IMR-90 (cell line): ENCODE results near the gene SMARCD1. TPM values are rescaled to one million over a fixed set of nuclear protein-coding genes. Genes with fewer than 3 reads are reported as not detected.

Experiments used
- ATAC-seq: fragments of 200-7000 bp; cut with Tn5 transposase; 2 replicates; pipeline ENCODE4 v1.9.1; 2020; ENCODE audit warnings: low read depth, mild to moderate bottlenecking, moderate library complexity
- BruUV-seq: library from RNA; stranded (reverse); fragments of 400-500 nt; replicated peaks from 2 replicates; lab custom pipeline; 2021; lab: Mats Ljungman, UMichigan
- CTCF ChIA-PET: fragments of 300-600 bp; formaldehyde crosslinking; extraction: SDS; loops from one replicate; lab custom pipeline; 2021; ENCODE audit warnings: antibody characterized with exemption; lab: Yijun Ruan, JAX
- POLR2A ChIA-PET: fragments of 300-600 bp; sonication (Branson Sonifier 250); formaldehyde crosslinking; loops from one replicate; lab custom pipeline; 2022; ENCODE audit warnings: antibody characterized with exemption; ENCODE audit not compliant: unreplicated experiment; lab: Charles Lee
- DNase-seq: peaks from one replicate; pipeline ENCODE4 v3.0.0; 2013
- H2AFZ ChIP-seq: replicated peaks from 2 replicates; pipeline ENCODE3; 2013; ENCODE audit warnings: low read length, mild to moderate bottlenecking; ENCODE audit not compliant: poor library complexity
- H2AK5ac ChIP-seq: 2 replicates; pipeline ENCODE4 v1.6.1; 2013; ENCODE audit warnings: low read depth, low read length, inconsistent platforms
- H2AK9ac ChIP-seq: replicated peaks from 2 replicates; pipeline ENCODE3; 2013; ENCODE audit warnings: mild to moderate bottlenecking, low read depth, low read length, moderate library complexity; ENCODE audit not compliant: poor library complexity
- H2BK120ac ChIP-seq: 2 replicates; pipeline ENCODE4 v1.6.1; 2013; ENCODE audit warnings: low read depth, low read length, inconsistent platforms
- H2BK15ac ChIP-seq: 3 replicates; pipeline ENCODE4 v1.6.1; 2013; ENCODE audit warnings: low read depth, low read length, inconsistent platforms
- H2BK20ac ChIP-seq: 2 replicates; pipeline ENCODE4 v1.6.1; 2013; ENCODE audit warnings: low read depth, mild to moderate bottlenecking, inconsistent platforms, low read length, moderate library complexity
- H2BK5ac ChIP-seq: 2 replicates; pipeline ENCODE4 v1.6.1; 2013; ENCODE audit warnings: mild to moderate bottlenecking, low read depth, low read length, inconsistent platforms; ENCODE audit not compliant: poor library complexity, severe bottlenecking
- H3K14ac ChIP-seq: replicated peaks from 2 replicates; pipeline ENCODE4 v1.6.1; 2013; ENCODE audit warnings: low read depth, low read length, inconsistent platforms
- H3K18ac ChIP-seq: 2 replicates; pipeline ENCODE4 v1.6.1; 2013; ENCODE audit warnings: low read depth, low read length, control low read depth
- H3K23ac ChIP-seq: 2 replicates; pipeline ENCODE4 v1.6.1; 2013; ENCODE audit warnings: low read depth, low read length, inconsistent platforms
- H3K27ac ChIP-seq: 2 replicates; pipeline ENCODE4 v1.5.1; 2013; ENCODE audit warnings: mild to moderate bottlenecking, control low read depth, low read length; ENCODE audit not compliant: insufficient read depth
- H3K27me3 ChIP-seq: 2 replicates; pipeline ENCODE4 v1.6.1; 2013; ENCODE audit warnings: low read length; ENCODE audit not compliant: control insufficient read depth, insufficient read depth
- H3K36me3 ChIP-seq: 2 replicates; pipeline ENCODE4 v1.6.1; 2013; ENCODE audit warnings: low read length, mixed read lengths; ENCODE audit not compliant: control insufficient read depth, insufficient read depth
- H3K4ac ChIP-seq: 2 replicates; pipeline ENCODE4 v1.6.1; 2013; ENCODE audit warnings: low read depth, low read length, inconsistent platforms
- H3K4me1 ChIP-seq: 2 replicates; pipeline ENCODE4 v1.6.1; 2013; ENCODE audit warnings: low read length, mixed read lengths; ENCODE audit not compliant: control insufficient read depth, insufficient read depth
- H3K4me2 ChIP-seq: 2 replicates; pipeline ENCODE4 v1.6.1; 2013; ENCODE audit warnings: low read depth, mild to moderate bottlenecking, control low read depth, low read length, moderate library complexity
- H3K4me3 ChIP-seq: 2 replicates; pipeline ENCODE4 v1.5.1; 2013; ENCODE audit warnings: low read depth, mild to moderate bottlenecking, control low read depth, low read length, moderate library complexity; ENCODE audit not compliant: insufficient read depth
- H3K56ac ChIP-seq: 2 replicates; pipeline ENCODE4 v1.6.1; 2013; ENCODE audit warnings: low read length, inconsistent platforms; ENCODE audit not compliant: insufficient read depth; ENCODE audit errors: extremely low read depth
- H3K79me1 ChIP-seq, 2 experiments: 2 replicates each; pipeline ENCODE4 v1.6.1; 2013; ENCODE audit warnings: low read length in 2 of 2, inconsistent platforms in 1 of 2, low read depth in 1 of 2
- H3K9ac ChIP-seq: 2 replicates; pipeline ENCODE4 v1.6.1; 2013; ENCODE audit warnings: low read depth, low read length, control low read depth
- H3K9me1 ChIP-seq: 2 replicates; pipeline ENCODE4 v1.6.1; 2013; ENCODE audit warnings: low read length, inconsistent platforms; ENCODE audit not compliant: insufficient read depth
- H3K9me3 ChIP-seq: 2 replicates; pipeline ENCODE4 v1.6.1; 2013; ENCODE audit warnings: low read length; ENCODE audit not compliant: control insufficient read depth, insufficient read depth
- H4K20me1 ChIP-seq: 2 replicates; pipeline ENCODE4 v1.6.1; 2013; ENCODE audit warnings: low read length, inconsistent platforms; ENCODE audit not compliant: insufficient read depth
- H4K5ac ChIP-seq: 2 replicates; pipeline ENCODE4 v1.6.1; 2013; ENCODE audit warnings: mild to moderate bottlenecking, low read depth, low read length, control low read depth
- H4K8ac ChIP-seq, 2 experiments: 2 replicates each; pipeline ENCODE4 v1.6.1; 2013; ENCODE audit warnings: low read depth in 2 of 2, low read length in 2 of 2, control low read depth in 1 of 2, inconsistent platforms in 1 of 2
- H4K91ac ChIP-seq: 2 replicates; pipeline ENCODE4 v1.6.1; 2013; ENCODE audit warnings: low read depth, low read length, inconsistent platforms; ENCODE audit not compliant: insufficient read depth
- MXI1 ChIP-seq: IDR thresholded peaks from 2 replicates; pipeline ENCODE4 v1.6.1; 2012; ENCODE audit warnings: low read depth, mild to moderate bottlenecking, low read length, moderate library complexity, borderline replicate concordance
- RAD21 ChIP-seq: IDR thresholded peaks from 2 replicates; pipeline ENCODE4 v1.6.1; 2012; ENCODE audit warnings: low read length, improper control_type of control experiment
- SMC3 ChIP-seq: fragments of 150-350 bp; IDR thresholded peaks from 2 replicates; pipeline ENCODE4 v1.6.1; 2016; ENCODE audit warnings: low read depth, mild to moderate bottlenecking, antibody characterized with exemption, low read length, moderate library complexity
- WGBS, 2 experiments: methylation state at CpG; one replicate each; pipeline versions ENCODE4 v1.1.5 to v1.1.7; 2013; ENCODE audit warnings: missing lambda C conversion rate in 2 of 2; ENCODE audit not compliant: insufficient read length in 1 of 2; ENCODE audit errors: extremely low coverage in 2 of 2; 5-methylcytosine and 5-hydroxymethylcytosine counted together
- dilution Hi-C: fragments of 300-500 bp; cut with HindIII; formaldehyde crosslinking; loops from one replicate; pipeline ENCODE4 v1.14.3; 2018; ENCODE audit warnings: low sequenced_read_pairs; ENCODE audit not compliant: unreplicated experiment
- in situ Hi-C: fragments of 300-500 bp; cut with MboI; formaldehyde crosslinking; loops from 3 replicates; pipeline ENCODE4 v1.14.3; 2019; ENCODE audit warnings: low sequenced_read_pairs, inconsistent platforms, mixed read lengths
- intact Hi-C: fragments of 100-400 bp; cut with micrococcal nuclease; formaldehyde crosslinking; loops from 2 replicates; pipeline ENCODE4 v1.10.0; 2022
- polyA plus RNA-seq, 3 experiments: library from polyadenylated mRNA; depleted of rRNA; stranded (reverse); fragments of >200 nt; gene quantifications; 2 replicates each; pipeline ENCODE4 v1.2.3, GENCODE V29; 2012; ENCODE audit warnings: low replicate concordance in 1 of 3
- total RNA-seq: library from RNA; depleted of rRNA; stranded (reverse); fragments of >200 nt; gene quantifications from 2 replicates; pipeline ENCODE4 v1.2.3, GENCODE V29; 2012
- TF ChIP-seq, protein P1 (sequence below): conservative IDR thresholded peaks from 2 replicates; pipeline ENCODE4 v1.5.1; 2012; ENCODE audit warnings: mild to moderate bottlenecking, low read depth, low read length, improper control_type of control experiment

The SMARCD1 gene
- total and polyA plus RNA-seq, 2 of the 4 experiments (the other 2 are of a cell fraction) = 28.1 to 47.9 TPM

GRCh38 chr12:50132505-50133135 is 47.5 kb downstream of the SMARCD1 start:
- no peak overlapping the region for H2AK9ac ChIP-seq
- H3K4me1 ChIP-seq = peaks cover 3% of the 10 kb centered on the region
- peak; percentile 62 for ATAC-seq
- no peaks in the 10 kb centered on the region for H3K9me1 ChIP-seq
- intact Hi-C loops (loop anchor here (1.0 kb wide), 2 partner anchors 43 to 182 kb away; no protein-coding TSS in a partner anchor), dilution Hi-C loops (no loop called here), in situ Hi-C loops (no loop called here)
- peak overlapping the region; percentile 3; the same call in 1 of the 2 replicates for H3K27ac ChIP-seq
- H2BK5ac ChIP-seq = peak overlapping the region; percentile 9
- no peak overlapping the region for H3K4me3 ChIP-seq
- H3K23ac ChIP-seq = no peak overlapping the region
- no peak overlapping the region for H3K4ac ChIP-seq
- H2BK20ac ChIP-seq = no peak overlapping the region
- peaks cover 17 to 40% of the 10 kb centered on the region in 2 experiments for H3K79me1 ChIP-seq
- peaks cover 47% of the 10 kb centered on the region for H3K36me3 ChIP-seq
- H4K20me1 ChIP-seq = peaks cover 1% of the 10 kb centered on the region; the same call in 1 of the 2 replicates
- H3K18ac ChIP-seq = no peak overlapping the region
- H3K9ac ChIP-seq = no peak overlapping the region
- WGBS, 2 experiments = no CpG with 5 or more reads among the region's 2 CpGs
- no peak overlapping the region for H2BK120ac ChIP-seq
- H4K5ac ChIP-seq = no peak overlapping the region
- no peak overlapping the region for H3K56ac ChIP-seq
- H2AFZ ChIP-seq = no peak overlapping the region
- no peak overlapping the region for H3K14ac ChIP-seq
- H2BK15ac ChIP-seq = no peak overlapping the region
- no peak overlapping the region for H4K91ac ChIP-seq
- H2AK5ac ChIP-seq = no peak overlapping the region
- TF ChIP-seq SMC3 (peak; percentile 69), RAD21 (peak; percentile 55), MXI1 (no peak)
- TF ChIP-seq, protein P1, sequence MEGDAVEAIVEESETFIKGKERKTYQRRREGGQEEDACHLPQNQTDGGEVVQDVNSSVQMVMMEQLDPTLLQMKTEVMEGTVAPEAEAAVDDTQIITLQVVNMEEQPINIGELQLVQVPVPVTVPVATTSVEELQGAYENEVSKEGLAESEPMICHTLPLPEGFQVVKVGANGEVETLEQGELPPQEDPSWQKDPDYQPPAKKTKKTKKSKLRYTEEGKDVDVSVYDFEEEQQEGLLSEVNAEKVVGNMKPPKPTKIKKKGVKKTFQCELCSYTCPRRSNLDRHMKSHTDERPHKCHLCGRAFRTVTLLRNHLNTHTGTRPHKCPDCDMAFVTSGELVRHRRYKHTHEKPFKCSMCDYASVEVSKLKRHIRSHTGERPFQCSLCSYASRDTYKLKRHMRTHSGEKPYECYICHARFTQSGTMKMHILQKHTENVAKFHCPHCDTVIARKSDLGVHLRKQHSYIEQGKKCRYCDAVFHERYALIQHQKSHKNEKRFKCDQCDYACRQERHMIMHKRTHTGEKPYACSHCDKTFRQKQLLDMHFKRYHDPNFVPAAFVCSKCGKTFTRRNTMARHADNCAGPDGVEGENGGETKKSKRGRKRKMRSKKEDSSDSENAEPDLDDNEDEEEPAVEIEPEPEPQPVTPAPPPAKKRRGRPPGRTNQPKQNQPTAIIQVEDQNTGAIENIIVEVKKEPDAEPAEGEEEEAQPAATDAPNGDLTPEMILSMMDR = peak; percentile 66
- no peak overlapping the region for H3K4me2 ChIP-seq
- H3K27me3 ChIP-seq = no peaks in the 10 kb centered on the region
- H4K8ac ChIP-seq = no peak overlapping the region
- CTCF ChIA-PET = interaction anchor here (0.6 to 1.5 kb wide), 11 partner anchors 10 to 513 kb away, joined by 3 to 6 read pairs (median 4); no protein-coding TSS in a partner anchor
- POLR2A ChIA-PET = no interaction called here
- H3K9me3 ChIP-seq = no peaks in the 10 kb centered on the region
- BruUV-seq = no TSS peak
- peak; percentile 61 for DNase-seq
